Effector CD4-positive, alpha-beta T cell (primary cell): ENCODE results near the gene FDX2.

Experiments used
- DNase-seq: peaks from one replicate; pipeline ENCODE4 v3.0.0-alpha.2; 2020

Gene FDX2

GRCh38 chr19:10299545-10300458 lies 16.0 kb downstream of the FDX2 start:
- DNase-seq, result no peak

DNA sequence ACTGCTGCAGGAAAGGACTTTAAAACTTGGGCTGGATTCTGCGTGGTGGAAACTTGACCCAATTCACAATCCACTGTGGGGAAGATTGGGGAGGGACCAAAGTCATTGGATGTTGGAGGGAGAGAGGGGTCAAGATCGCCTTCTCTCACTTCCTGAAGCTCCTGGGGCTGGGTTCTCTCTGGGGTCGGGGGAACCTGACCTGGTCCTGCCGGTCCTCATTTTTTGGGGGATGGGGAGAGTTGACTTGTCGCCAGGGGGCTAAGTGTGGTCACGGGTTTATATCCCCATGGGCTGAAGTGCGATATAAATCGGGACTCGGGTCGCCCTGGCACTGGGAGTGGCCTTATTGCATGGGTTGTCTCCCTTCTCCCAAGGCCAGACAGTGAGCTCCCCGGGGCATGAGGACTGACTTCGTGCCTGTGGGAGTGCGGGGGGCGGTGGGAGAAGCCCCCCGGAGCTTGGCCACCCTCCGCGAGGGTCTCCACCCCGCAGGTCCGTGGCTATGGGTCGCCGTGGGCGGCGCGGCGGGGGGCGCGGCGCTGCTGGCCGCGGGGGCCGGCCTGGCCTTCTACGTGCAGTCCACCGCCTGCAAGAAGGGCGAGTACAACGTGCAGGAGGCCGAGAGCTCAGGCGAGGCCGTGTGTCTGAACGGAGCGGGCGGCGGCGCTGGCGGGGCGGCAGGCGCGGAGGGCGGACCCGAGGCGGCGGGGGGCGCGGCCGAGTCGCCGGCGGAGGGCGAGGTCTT lies 19.8 kb downstream of the FDX2 start:
- DNase-seq, result no peak

DNA sequence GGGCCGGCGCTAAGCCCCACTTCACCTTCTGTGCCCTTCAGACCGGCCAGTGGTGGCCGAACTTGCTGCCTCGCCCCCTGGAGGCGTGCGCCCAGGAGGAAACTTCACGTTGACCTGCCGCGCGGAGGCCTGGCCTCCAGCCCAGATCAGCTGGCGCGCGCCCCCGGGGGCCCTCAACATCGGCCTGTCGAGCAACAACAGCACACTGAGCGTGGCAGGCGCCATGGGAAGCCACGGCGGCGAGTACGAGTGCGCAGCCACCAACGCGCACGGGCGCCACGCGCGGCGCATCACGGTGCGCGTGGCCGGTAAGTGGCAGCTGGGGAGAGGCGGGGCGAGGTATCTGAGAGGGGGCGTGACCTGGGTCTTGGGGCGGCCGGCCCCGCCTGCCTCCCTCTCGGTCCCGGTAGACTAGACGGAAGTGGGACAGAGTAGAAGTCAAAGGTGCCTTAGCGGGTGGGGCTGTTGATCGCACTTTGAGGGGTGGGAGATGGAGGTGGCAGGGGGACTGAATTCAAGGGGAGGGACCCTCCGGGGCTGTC lies 20.4 kb downstream of the FDX2 start:
- peak; percentile 55 for DNase-seq

- no peak for DNase-seq
These were observed 21.5 kb downstream of the FDX2 start for GRCh38 chr19:10294368-10294697.

DNA sequence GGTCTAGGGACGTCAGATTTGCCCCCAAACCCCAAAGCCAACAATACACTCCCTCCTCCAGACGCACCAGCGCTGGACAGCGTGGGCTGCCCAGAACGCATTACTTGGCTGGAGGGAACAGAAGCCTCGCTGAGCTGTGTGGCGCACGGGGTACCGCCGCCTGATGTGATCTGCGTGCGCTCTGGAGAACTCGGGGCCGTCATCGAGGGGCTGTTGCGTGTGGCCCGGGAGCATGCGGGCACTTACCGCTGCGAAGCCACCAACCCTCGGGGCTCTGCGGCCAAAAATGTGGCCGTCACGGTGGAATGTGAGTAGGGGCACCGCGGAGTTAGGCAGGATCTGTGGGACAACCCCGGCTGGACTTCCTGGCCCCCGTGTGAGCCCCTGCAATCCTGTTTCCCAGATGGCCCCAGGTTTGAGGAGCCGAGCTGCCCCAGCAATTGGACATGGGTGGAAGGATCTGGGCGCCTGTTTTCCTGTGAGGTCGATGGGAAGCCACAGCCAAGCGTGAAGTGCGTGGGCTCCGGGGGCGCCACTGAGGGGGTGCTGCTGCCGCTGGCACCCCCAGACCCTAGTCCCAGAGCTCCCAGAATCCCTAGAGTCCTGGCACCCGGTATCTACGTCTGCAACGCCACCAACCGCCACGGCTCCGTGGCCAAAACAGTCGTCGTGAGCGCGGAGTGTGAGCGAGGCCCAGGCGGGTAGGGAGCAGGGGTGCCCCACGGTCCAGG lies 22.0 kb downstream of the FDX2 start:
- DNase-seq, result no peak

- DNase-seq, result no peak
These were observed 22.8 kb downstream of the FDX2 start for GRCh38 chr19:10292789-10293636.

GRCh38 chr19:10292206-10292788 lies 23.5 kb downstream of the FDX2 start:
- peak; percentile 44 for DNase-seq

- DNase-seq, result no peak
These were observed 24.1 kb downstream of the FDX2 start for GRCh38 chr19:10291554-10292205.

DNA sequence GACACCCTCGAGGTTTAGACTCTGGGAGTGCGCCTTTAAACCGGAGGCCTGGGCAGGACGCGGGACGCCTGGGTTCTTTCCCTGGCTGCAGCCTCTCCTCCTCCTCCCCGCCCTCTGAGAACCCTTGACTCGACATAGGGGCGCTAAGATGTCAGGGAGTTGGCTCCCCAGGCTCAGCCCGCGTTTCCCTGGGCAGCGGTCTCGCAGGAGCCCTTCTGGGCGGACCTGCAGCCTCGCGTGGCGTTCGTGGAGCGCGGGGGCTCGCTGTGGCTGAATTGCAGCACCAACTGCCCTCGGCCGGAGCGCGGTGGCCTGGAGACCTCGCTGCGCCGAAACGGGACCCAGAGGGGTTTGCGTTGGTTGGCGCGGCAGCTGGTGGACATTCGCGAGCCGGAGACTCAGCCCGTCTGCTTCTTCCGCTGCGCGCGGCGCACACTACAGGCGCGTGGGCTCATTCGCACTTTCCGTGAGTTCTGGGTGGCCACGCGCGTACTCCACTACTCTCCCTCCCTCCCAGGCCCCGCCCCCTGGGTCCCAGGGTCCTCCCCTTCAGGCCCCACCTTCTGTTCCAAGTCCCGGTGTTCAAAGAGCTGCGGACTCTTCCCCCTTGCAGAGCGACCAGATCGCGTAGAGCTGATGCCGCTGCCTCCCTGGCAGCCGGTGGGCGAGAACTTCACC lies 24.8 kb downstream of the FDX2 start:
- peak; percentile 23 for DNase-seq

- DNase-seq, result peak; percentile 9
These were observed 25.4 kb downstream of the FDX2 start for GRCh38 chr19:10290357-10290875.

GRCh38 chr19:10289836-10290356 lies 25.9 kb downstream of the FDX2 start, which contains the start of gene ICAM5:
Gene ICAM5, plus strand, starts transcription at chr19:10289952. Its CDS starts 92 bp downstream, at chr19:10290044.
- peak; percentile 6 for DNase-seq

GRCh38 chr19:10289167-10289835 lies 26.5 kb downstream of the FDX2 start:
- peak; percentile 48 for DNase-seq

GRCh38 chr19:10288662-10289166 lies 27.1 kb downstream of the FDX2 start:
- no peak for DNase-seq

- no peak for DNase-seq
These were observed 28.7 kb downstream of the FDX2 start, which contains the start of gene ICAM4 for GRCh38 chr19:10286803-10287737. Gene ICAM4, plus strand, starts transcription at chr19:10286955. Its CDS starts 58 bp downstream, at chr19:10287013.

- DNase-seq, result no peak
These were observed 30.4 kb downstream of the FDX2 start for GRCh38 chr19:10285393-10285792.

GRCh38 chr19:10284960-10285278 lies 30.9 kb downstream of the FDX2 start:
- no peak for DNase-seq

- DNase-seq, result no peak
These were observed 31.5 kb downstream of the FDX2 start for GRCh38 chr19:10284065-10284959.
